Pancreas (tissue), 10 donors: ENCODE results near the gene PJA2. TPM values are rescaled to one million over a fixed set of nuclear protein-coding genes. Genes with fewer than 3 reads are reported as not detected.
"Not testable (repeated sequence)": the region's sequence is repeated elsewhere in the genome, so short reads cannot be mapped to it uniquely, and the experiment has no call there.

ENCODE experiments used
- ATAC-seq, 4 donors: fragments of 200-7000 bp; cut with Tn5 transposase; one replicate each; pipeline versions ENCODE4 v1.8.0 to v1.9.1; 2020; ENCODE audit warnings: mild to moderate bottlenecking in 4 of 4, moderate library complexity in 4 of 4
- DNase-seq, 6 donors: peaks; one replicate each; pipeline ENCODE4 v3.0.0-alpha.2; 2020
- FAIRE-seq: peaks from 2 replicates; lab custom pipeline; 2012; peaks lifted over from hg19 to GRCh38; lab: Jason Lieb, UNC
- H3K27ac ChIP-seq, 4 donors: fragments of 200-600 bp; sonication (generic); 1 replicate in 3 of 4; 2 replicates in 1 of 4; pipeline versions ENCODE4 v1.5.0 to v1.8.0; 2020
- H3K27me3 ChIP-seq, 4 donors: fragments of 200-600 bp; one replicate each; pipeline ENCODE4 v1.8.0; 2021
- H3K36me3 ChIP-seq, 3 donors: fragments of 200-600 bp; sonication (generic) in 1 of 3; one replicate each; pipeline versions ENCODE4 v1.5.0 to v1.8.0; 2020 to 2021
- H3K4me1 ChIP-seq, 3 donors: fragments of 200-600 bp; one replicate each; pipeline ENCODE4 v1.8.0; 2021
- H3K4me3 ChIP-seq, 4 donors: fragments of 200-600 bp; sonication (generic) in 2 of 4; one replicate each; pipeline versions ENCODE4 v1.5.0 to v1.8.0; 2020 to 2021
- H3K9me3 ChIP-seq, 4 donors: fragments of 200-600 bp; one replicate each; pipeline ENCODE4 v1.8.0; 2021
- WGBS, 2 donors: extraction: QIAGEN DNeasy Blood & Tissue Kit; methylation state at CpG; one replicate each; pipeline ENCODE4 v1.1.7; 2013; 5-methylcytosine and 5-hydroxymethylcytosine counted together
- intact Hi-C, 3 donors: fragments of 100-400 bp; cut with DNase I; formaldehyde crosslinking; loops; one replicate each; pipeline versions ENCODE4 v1.11.1 to v1.14.2; 2022
- polyA plus RNA-seq, 2 donors: library from polyadenylated mRNA; stranded (reverse); fragments of 200-250 nt; gene quantifications; one replicate each; pipeline ENCODE4 v1.2.3, GENCODE V29; 2013
- total RNA-seq, 6 donors: library from RNA; stranded (reverse); fragmentation: NEBNext Ultra II Directional in 4 of 6; extraction: Animal tissue kit (Norgen Biotek cat#: 25700) in 4 of 6; gene quantifications; one replicate each; pipeline versions ENCODE4 v1.2.1 to v1.2.4, GENCODE V29; 2021 to 2023
- TF ChIP-seq, protein P1 (sequence below), 4 donors: fragments of 200-600 bp; sonication (generic) in 3 of 4; IDR thresholded peaks; one replicate each; pipeline versions ENCODE4 v1.5.0 to v1.8.0; 2021; ENCODE audit warnings: antibody characterized with exemption in 4 of 4
- donor health status: healthy with polysubstance abuse.
- donor health status: DM: no; HTN: no; CAD: no; lungs with moderate emphysema.
- donor health status: DM: no; HTN: no; CAD: no.
- donor health status: control.
- donor health status: control.
- donor health status: Bipolar disorder and iron deficiency.
- donor health status: DM: yes; HTN: yes; CAD: no.
- donor health status: DM: no; HTN: no; CAD: no.
- donor health status: DM: no; HTN: no; CAD: no.
- donor health status: DM: yes; HTN: yes; CAD: no.

PJA2 gene
- total and polyA plus RNA-seq, 8 donors = 10.4 to 49.7 (median 31.1) TPM

DNA sequence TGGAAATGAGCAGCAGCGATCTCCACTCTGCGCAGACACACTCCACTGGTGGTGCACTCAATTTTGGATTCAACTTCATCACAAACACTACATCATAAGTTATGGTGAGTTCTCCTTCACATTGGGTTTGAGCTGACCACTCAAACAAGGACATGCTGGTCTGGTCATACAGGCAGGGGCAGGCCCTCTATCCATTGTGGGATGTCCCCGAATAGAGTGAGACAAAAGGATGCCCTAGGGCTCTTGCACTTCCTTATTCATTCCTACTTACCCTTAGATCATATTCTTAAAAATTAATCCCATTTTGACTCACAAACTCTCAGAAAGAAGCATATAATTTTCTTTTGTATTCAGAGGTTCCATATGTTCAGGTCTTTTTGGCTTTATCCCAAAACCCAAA lies 16.3 kb upstream of the PJA2 start:
- TF ChIP-seq, protein P1, sequence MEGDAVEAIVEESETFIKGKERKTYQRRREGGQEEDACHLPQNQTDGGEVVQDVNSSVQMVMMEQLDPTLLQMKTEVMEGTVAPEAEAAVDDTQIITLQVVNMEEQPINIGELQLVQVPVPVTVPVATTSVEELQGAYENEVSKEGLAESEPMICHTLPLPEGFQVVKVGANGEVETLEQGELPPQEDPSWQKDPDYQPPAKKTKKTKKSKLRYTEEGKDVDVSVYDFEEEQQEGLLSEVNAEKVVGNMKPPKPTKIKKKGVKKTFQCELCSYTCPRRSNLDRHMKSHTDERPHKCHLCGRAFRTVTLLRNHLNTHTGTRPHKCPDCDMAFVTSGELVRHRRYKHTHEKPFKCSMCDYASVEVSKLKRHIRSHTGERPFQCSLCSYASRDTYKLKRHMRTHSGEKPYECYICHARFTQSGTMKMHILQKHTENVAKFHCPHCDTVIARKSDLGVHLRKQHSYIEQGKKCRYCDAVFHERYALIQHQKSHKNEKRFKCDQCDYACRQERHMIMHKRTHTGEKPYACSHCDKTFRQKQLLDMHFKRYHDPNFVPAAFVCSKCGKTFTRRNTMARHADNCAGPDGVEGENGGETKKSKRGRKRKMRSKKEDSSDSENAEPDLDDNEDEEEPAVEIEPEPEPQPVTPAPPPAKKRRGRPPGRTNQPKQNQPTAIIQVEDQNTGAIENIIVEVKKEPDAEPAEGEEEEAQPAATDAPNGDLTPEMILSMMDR (IDR thresholded peaks at IDR 0.05) = no peak
- 95 to 100% methylated on average over 3 of the region's 3 CpGs for WGBS, 2 donors
- Histone ChIP-seq H3K36me3 (no peaks in the 10 kb centered on the region), H3K9me3 (no peaks in the 10 kb centered on the region), H3K4me1 (no peaks in the 10 kb centered on the region), H3K4me3 (no peak overlapping the region), H3K27me3 (no peaks in the 10 kb centered on the region), H3K27ac (no peak overlapping the region)
- DNase-seq (no peak), FAIRE-seq (no peak), ATAC-seq (no peak)
- intact Hi-C loops = no loop called here

DNA sequence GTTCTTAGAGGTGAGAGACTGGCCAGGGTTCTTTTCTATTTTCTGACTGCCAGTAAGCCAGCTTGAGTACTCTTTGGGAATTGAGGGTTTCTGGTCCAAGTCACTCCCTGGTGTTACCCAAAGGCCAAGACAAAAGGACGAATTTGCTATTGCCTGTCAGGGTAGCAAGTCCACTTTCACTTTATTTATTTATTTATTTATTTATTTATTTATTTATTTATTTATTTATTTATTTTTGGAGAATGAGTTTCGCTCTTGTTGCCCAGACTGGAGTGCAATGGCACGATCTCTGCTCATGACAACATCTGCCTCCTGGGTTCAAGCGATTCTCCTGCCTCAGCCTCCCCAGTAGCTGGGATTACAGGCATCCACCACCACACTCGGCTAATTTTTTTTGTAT lies 15.7 kb upstream of the PJA2 start:
- intact Hi-C loops, ATAC-seq, H3K36me3 ChIP-seq, H3K27ac ChIP-seq, DNase-seq, H3K4me3 ChIP-seq, H3K4me1 ChIP-seq, H3K27me3 ChIP-seq, FAIRE-seq, H3K9me3 ChIP-seq: not testable (repeated sequence)
- 92 to 96% methylated on average over 5 of the region's 5 CpGs for WGBS, 2 donors

DNA sequence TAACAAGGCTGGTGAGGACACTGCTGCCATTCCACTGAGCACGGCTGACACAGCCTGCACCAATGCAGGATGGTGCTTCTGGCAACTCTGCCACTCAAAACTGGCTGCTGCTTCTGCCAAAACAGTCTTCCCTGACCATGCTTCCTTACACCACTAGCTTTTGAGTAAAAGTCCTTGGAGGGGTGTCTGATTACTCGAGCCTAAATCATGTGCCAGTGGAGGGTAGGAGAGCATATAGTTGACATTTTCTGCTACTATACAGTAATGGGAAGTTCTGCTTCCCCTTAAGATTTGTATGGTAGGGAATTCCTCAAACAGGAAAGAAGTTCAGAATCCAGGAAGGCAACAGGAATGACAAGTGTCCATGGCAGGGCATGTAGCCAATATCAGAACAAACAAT lies 12.2 kb upstream of the PJA2 start:
- Histone ChIP-seq H3K27ac (no peak overlapping the region), H3K4me1 (no peaks in the 10 kb centered on the region), H3K4me3 (no peak overlapping the region), H3K9me3 (no peaks in the 10 kb centered on the region), H3K27me3 (no peaks in the 10 kb centered on the region), H3K36me3 (no peaks in the 10 kb centered on the region)
- DNase-seq (no peak), FAIRE-seq (no peak), ATAC-seq (no peak)
- TF ChIP-seq, protein P1 (IDR thresholded peaks at IDR 0.05) = no peak
- 59 to 75% methylated on average over 2 of the region's 2 CpGs for WGBS, 2 donors
- intact Hi-C loops = no loop called here

DNA sequence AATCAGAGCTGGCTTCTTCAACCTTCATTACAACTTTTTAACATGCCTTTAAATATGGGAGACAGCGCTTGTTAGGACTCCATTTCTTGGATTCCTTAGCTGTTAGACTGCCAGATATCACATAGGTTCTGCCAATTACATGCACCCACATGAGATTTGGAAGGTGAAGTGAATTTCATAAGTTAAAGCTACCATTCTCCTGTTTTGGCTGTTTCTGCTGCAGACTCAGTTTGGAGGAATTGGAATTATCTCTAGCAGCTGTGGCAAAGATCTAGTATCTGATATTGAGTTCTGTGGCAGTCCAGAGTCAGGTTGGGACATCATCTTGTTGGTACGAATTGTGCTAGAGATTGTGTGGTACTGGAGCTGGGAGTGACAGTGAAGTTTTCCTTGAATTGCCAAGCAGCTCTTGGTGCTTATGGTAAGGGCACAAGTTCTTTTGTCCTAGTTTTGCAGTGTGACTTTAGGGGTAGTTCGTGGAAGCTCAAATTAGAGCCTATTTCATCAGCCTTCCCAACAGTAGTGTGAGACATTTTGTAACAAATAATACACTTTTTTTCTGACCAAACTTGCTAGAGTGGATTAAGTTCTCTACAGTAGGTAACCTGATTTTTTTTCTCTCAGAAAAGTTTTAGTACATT lies 9.1 kb upstream of the PJA2 start:
- Histone ChIP-seq H3K9me3 (no peaks in the 10 kb centered on the region), H3K4me1 (peaks cover 0 to under 1% (median 0%) of the 10 kb centered on the region in 3 donors), H3K4me3 (no peak overlapping the region), H3K36me3 (no peaks in the 10 kb centered on the region), H3K27ac (no peak overlapping the region), H3K27me3 (no peaks in the 10 kb centered on the region)
- intact Hi-C loops = no loop called here
- DNase-seq (no peak), ATAC-seq (no peak), FAIRE-seq (no peak)
- TF ChIP-seq, protein P1 (IDR thresholded peaks at IDR 0.05) = no peak
- 82 to 92% methylated on average over 3 of the region's 3 CpGs for WGBS, 2 donors

DNA sequence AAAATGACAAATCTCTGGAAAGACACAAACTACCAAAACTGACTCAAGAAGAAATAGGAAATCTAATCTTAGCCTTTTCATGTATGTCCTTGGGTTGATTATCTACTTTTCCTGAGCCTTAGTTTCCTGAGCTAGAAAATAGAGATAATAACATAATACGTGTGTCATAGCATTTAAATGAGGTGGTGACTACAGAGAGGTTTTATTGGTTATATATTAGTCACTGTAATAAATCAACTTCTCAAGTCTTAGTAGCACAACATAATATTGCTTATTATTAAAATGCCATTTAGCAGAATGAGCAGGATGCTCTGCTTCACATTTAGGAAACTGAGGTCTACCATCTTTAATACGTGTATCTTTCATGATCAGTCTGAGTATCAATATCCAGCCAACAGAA lies 7.1 kb upstream of the PJA2 start:
- Histone ChIP-seq H3K36me3 (no peaks in the 10 kb centered on the region), H3K9me3 (no peaks in the 10 kb centered on the region), H3K27ac (no peak overlapping the region), H3K4me1 (peaks cover 0 to 20% (median 19%) of the 10 kb centered on the region in 3 donors), H3K4me3 (no peak overlapping the region), H3K27me3 (no peaks in the 10 kb centered on the region)
- ATAC-seq (no peak), FAIRE-seq (no peak), DNase-seq (no peak)
- intact Hi-C loops = no loop called here
- 76 to 83% methylated on average over 2 of the region's 2 CpGs for WGBS, 2 donors
- TF ChIP-seq, protein P1 (IDR thresholded peaks at IDR 0.05) = no peak

DNA sequence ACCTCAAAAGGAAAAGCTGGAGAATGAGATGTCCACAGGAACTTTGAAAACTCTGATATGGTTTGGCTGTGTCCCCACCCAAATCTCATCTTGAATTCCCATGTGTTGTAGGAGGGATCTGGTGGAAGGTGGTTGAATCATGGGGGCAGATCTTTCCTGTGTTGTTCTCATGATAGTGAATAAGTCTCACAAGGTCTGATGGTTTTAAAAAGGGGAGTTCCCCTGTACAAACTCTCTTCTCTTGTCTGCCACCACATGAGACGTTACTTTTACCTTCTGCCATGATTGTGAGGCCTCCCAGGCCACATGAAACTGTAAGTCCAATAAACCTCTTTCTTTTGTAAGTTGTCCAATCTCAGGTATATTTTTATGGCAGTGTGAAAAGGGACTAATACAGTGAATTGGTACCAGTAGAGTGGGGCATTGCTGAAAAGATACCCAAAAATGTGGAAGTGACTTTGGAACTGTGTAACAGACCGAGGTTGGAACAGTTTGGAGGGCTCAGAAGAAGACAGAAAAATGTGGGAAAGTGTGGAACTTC lies 4.2 kb upstream of the PJA2 start:
- DNase-seq, H3K9me3 ChIP-seq, intact Hi-C loops, H3K36me3 ChIP-seq, H3K4me3 ChIP-seq, ATAC-seq, H3K27me3 ChIP-seq, FAIRE-seq: not testable (repeated sequence)
- 93% methylated on average over 2 of the region's 2 CpGs for WGBS, 2 donors
- peak overlapping the region; percentile 7 to 99 (median 73) for H3K27ac ChIP-seq
- H3K4me1 ChIP-seq = peaks cover 0 to 29% (median 28%) of the 10 kb centered on the region in 3 donors
